ENCODE measurements around the gene FAM170B.

Gene FAM170B

DNA sequence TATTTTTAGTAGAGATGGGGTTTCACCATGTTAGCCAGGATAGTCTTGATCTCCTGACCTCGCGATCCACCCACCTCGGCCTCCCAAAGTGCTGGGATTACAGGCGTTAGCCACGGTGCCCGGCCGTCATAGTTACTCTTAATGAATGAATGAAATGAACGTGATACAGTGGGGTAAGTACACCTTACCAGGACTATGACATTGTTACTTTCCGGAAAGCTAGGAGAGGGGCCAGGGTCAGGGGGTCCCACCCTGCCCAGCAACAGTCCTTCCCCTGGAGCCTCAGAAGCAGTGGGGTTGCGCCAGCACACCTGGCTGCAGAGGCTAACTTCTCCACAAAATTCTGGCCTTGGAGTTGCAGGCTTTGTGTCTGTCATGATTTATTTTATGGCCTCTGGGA, 39.9 kb downstream of the FAM170B start:
- H3K4me3 ChIP-seq (ENCODE audit: low read depth, low read length) = no peak overlapping the region
- DNase-seq (ENCODE audit: low read depth) = no peak
- TF ChIP-seq, protein P1, sequence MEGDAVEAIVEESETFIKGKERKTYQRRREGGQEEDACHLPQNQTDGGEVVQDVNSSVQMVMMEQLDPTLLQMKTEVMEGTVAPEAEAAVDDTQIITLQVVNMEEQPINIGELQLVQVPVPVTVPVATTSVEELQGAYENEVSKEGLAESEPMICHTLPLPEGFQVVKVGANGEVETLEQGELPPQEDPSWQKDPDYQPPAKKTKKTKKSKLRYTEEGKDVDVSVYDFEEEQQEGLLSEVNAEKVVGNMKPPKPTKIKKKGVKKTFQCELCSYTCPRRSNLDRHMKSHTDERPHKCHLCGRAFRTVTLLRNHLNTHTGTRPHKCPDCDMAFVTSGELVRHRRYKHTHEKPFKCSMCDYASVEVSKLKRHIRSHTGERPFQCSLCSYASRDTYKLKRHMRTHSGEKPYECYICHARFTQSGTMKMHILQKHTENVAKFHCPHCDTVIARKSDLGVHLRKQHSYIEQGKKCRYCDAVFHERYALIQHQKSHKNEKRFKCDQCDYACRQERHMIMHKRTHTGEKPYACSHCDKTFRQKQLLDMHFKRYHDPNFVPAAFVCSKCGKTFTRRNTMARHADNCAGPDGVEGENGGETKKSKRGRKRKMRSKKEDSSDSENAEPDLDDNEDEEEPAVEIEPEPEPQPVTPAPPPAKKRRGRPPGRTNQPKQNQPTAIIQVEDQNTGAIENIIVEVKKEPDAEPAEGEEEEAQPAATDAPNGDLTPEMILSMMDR (IDR thresholded peaks at IDR 0.05; ENCODE audit: insufficient read depth, low read depth, low read length, missing control alignments) = no peak

DNA sequence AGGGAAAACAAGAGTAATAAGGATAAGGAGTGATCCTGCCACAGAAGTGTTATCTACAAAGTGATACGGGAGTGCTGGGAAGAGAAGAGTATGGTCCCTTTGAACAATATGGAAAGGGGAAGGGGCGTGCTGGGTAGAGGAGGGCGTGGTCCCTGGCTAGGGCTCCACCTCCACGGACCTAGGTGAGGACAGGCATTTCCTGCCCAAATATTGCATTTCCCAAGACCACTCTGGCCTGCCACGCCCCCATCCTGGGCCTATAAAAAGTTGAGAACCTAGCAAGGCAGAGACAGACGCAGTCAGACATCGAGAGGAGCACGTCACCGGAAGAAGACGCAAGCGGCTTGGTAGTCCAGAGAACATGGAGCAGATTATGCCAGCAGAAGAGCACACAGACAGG, 41.3 kb downstream of the FAM170B start:
- TF ChIP-seq, protein P1 (IDR thresholded peaks at IDR 0.05; ENCODE audit: insufficient read depth, low read depth, low read length, missing control alignments) = no peak

DNA sequence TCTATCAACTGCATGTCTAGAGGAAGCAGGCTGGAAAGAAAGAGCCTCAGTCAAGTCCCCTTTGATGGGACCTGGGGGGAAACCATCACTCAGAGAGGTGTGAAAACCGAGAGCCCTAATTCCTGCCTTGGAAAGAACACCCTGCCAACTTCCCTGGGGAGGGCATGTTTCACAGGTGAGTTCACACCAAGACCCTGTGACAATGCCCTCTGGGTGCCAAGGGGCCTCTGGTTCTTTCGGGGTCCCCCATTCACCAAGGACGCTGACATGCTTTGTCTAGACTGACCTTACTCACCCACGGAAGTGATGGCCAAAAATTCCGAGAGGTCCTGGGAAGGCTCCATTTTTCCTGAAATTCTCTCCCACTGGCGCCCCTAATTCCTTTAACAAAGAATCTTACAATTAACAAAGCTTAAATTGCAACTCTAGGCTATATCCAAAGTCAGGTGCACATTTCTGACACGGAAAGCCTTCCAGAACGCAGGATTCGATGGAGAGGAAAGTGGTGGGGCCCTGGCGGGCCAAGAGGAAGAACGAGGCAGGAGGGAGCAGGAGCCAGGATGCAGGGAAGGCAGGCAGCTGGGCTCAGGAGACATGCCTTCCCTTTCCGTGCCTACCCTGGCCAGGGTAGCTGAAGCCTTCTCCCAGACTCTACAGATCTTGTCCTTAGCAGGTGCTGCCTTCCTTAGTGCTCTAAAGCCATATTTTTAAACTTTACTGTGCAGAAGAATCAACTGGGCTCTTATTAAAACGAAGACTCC, 42.2 kb downstream of the FAM170B start:
- TF ChIP-seq, protein P1 (IDR thresholded peaks at IDR 0.05; ENCODE audit: insufficient read depth, low read depth, low read length, missing control alignments) = no peak
- no peak overlapping the region for H3K4me3 ChIP-seq (ENCODE audit: low read depth, low read length)
- DNase-seq (ENCODE audit: low read depth) = no peak

More for the DNA sequence above, 41.3 kb downstream of the FAM170B start:
- no peak overlapping the region for H3K4me3 ChIP-seq (ENCODE audit: low read depth, low read length)
- no peak for DNase-seq (ENCODE audit: low read depth)

DNA sequence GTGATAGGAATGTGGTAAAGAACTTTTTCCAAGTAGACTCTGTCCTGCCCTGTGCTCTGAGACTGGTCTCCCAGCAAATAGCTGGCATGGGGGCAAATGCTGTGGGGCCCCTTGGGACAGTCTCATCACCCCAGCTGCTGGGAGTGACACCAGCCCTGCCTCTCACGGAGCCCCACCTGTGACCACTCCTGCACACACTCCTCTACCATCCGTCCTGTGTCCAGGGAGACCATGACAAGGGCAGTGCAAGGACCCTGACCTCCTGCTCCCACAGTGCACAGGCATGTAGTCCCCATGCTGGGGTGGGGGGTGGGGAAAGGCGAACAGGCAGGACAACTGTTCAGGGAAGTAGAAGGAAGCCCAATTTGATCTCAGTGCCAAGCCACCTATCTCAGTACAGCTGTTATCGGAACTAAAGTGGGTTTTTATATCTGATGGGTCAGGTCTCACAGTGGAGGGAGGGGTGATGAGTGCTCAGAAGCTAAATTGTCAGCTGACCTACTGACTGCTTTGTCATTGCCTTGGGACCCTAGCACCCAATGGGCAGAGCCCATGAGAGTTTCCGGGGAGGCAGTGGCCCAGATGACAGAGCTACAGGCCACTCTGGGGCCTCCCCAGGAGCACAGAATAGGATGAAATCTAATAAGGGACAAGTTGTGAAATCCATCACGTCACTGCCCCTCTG, 43.0 kb downstream of the FAM170B start:
- TF ChIP-seq, protein P1 (IDR thresholded peaks at IDR 0.05; ENCODE audit: insufficient read depth, low read depth, low read length, missing control alignments) = no peak
- no peak overlapping the region for H3K4me3 ChIP-seq (ENCODE audit: low read depth, low read length)
- DNase-seq (ENCODE audit: low read depth) = no peak

DNA sequence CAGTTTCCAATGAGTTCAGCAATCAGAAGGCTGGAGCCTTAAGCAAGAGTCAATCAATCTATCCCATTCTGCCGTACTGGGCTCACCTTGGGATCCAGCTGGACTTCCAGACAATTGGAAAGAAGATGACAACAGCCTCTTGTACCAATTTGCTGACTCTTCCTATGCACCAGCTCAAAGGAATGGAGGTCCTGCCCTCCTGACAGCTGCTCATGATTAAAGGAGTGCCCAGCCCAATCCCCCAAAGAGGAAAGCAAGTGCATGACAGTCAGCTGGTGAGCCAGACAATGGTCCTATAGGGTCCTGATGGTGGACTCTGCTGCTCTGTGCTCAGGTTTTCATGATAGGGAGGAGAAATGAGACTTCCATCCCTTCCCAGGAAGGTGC, 43.6 kb downstream of the FAM170B start:
- DNase-seq (ENCODE audit: low read depth) = no peak
- TF ChIP-seq, protein P1 (IDR thresholded peaks at IDR 0.05; ENCODE audit: insufficient read depth, low read depth, low read length, missing control alignments) = no peak
- no peak overlapping the region for H3K4me3 ChIP-seq (ENCODE audit: low read depth, low read length)

DNA sequence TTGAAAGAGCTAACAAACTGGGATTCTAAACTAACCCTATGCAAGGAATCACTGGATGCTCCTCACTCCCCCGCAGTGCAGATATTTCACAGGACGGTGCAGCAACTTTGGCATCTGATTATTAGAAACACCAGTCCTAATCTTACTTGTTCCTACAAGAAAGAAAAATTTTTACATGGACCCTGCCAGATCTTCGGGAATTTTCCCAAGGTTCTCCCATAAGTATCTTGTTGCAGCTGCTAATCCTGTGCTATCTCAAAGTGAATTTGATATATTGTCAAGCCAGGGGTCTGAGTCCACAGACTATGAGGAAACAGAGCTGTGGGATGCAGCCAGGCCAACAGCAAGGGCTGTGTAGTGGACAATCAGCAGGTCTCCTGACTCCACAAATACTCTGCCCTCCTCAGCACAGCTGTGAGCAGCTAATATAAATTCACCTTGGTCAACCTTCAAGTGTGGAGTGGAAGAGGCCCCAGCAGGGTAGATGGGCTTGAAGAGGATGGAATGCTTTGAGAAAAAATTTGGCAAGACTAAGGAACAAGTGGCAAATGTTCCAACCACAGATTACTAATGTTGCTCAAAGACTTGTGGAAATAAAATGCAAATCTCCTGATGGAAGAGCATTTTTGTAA, 44.1 kb downstream of the FAM170B start:
- TF ChIP-seq, protein P1 (IDR thresholded peaks at IDR 0.05; ENCODE audit: insufficient read depth, low read depth, low read length, missing control alignments) = no peak
- H3K4me3 ChIP-seq (ENCODE audit: low read depth, low read length) = no peak overlapping the region
- DNase-seq (ENCODE audit: low read depth) = no peak

Data from GM12865 (cell line).